Measurements from ENCODE around the gene SLC16A13.
A peak's percentile ranks its signal among the peaks of the same experiment; 100 is the strongest.
"Not testable (repeated sequence)": the region's sequence is repeated elsewhere in the genome, so short reads cannot be mapped to it uniquely, and the experiment has no call there.

SLC16A13 gene

GRCh38 chr17:7034955-7035590, 742 bp upstream of the SLC16A13 start:
- DNase-seq: no peak

- DNase-seq: no peak
These were observed 2.4 kb downstream of the SLC16A13 start for GRCh38 chr17:7038025-7038862.

GRCh38 chr17:7039832-7040231, 4.0 kb downstream of the SLC16A13 start:
- DNase-seq: no peak

DNA sequence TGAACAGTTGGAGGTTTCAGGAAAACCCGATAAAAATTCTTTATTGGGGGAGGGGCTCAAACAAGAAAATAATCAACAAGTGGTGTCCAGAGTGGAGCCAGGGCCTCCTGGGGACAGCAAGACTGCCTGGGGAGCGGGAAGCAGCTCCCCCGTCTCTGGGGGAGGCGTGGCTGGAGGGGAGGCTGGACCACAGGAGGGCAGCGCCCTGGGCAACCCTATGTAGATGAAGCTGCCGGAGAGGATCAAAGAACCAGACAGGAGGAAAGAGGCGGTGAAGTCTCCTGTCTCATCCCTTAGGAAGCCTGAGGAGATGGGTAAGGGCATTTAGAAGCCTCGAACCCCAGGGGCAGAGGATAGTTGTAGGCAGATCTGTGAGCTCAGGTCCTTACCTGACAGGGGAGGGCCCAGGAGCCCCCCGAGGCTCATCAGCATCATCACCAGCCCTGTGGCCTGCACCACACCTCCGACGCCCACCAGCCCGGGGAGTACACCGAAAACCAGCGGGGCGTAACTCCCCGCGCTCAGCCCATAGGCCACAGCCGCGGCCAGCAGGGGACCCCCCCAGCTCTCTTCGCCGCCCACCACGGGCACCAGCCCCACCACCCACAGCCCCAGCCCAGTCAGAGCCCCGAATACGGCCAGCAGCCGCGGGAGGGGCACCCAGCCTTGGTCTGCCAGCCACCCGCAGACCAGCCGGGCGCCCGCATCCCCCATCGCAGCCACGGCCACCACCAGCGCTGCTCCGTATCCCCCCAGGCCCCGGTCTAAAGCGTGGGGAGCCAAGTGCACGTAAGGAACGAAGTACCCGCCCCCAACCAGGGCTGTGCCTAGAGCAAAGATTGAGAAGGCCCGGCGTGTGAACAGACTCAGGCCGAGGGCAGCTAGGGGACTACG, 6.0 kb downstream of the SLC16A13 start:
- DNase-seq: no peak

GRCh38 chr17:7042501-7043181, 6.8 kb downstream of the SLC16A13 start:
- no peak for DNase-seq

- DNase-seq: no peak
These were observed 7.3 kb downstream of the SLC16A13 start for GRCh38 chr17:7043182-7043496.

DNA sequence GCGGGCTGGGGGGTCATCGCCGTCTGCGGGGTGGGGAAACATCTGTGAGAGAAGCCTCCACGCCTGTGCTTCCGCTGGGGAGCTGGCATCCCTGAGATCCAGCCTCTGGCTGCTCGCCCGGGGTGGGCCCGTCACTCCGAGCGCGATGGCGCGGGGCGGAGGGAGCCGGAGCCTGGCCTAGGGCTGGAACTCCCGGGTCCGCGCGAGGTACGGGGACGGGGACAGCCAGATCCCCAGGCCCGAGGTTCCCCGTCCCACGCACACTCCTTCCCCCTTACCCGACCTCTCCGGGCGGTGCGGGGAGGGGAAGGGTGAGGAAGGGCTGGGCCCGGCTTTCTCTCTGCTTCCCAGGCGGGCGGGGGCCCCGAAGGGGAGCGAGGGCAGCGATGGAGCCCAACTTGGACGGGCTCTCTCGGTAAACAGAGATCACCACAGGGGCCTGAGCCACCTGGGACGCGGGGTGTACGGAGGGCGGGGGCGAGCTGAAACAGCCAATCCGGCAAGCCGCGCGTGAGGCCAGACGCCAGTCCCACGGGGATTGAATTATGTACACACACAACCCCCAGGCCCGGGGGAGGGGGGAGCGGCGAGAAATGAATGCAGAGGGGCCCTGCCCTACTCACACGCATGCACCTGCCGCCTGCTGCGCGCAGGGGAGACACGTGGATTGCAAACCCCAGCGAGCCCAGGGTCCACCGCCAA, 7.8 kb downstream of the SLC16A13 start, which contains the start of gene SLC16A11:
TSS of gene SLC16A11 (minus strand) at position 596 of the 702 bp plus-strand sequence. CDS start at position 17, 579 bp downstream.
- DNase-seq: peak; percentile 40 to 54

GRCh38 chr17:7045492-7046126, 9.8 kb downstream of the SLC16A13 start:
- DNase-seq: peak; percentile 27 to 60

DNA sequence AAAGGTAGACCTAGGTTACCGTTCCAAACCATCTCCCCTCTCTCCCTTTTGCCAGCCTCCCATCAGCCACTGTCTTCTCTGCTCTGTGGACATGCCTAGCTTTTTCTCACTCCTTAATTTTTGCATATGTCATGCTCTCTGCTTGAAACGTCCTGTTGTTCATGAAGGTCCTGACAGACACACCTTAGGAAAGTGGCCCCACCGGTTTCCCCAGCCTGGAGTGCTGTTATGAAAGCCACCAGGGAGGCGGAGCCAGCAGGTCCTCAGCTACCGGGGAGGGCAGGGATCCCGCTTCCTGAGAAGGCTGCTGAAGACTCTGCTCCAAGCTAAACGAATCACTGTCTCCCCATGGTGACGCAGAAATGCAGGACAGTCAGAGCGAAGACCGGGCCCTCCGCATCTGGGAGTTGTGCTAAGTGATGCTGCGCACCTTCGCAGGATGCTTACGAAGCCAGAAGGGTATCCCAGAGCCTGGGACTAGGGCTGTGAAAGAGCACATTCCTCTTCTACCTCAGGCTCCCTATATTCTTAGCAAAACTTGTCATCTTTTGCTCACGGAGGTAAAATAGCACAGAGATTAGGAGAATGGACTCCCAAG, 10.4 kb downstream of the SLC16A13 start:
- DNase-seq: no peak

DNA sequence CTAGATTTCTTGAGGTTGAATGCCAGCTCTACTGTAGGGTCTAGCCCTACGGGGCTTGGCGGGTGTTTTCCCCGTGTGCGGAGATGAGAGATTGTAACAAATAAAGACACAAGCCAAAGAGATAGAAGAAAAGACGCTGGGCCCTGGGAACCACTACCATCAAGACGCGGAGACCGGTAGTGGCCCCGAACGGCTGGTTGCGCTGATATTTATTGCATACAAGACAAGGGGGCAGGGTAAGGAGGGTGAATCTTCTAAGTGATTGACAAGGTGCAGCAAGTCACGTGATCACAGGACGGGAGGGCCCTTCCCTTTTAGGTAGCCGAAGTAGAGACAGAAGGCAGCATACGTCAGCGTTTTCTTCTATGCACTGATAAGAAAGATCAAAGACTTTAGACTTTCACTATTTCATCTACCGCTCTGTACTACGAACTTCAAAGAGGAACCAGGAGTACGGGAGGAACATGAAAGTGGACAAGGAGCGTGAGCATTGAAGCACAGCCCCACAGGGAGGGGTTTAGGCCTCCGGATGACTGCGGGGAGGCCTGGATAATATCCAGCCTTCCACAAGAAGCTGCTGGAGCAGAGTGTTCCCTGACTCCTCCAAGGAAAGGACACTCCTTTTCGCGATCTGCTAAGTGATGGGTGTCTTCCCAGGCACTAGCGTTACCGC, 11.0 kb downstream of the SLC16A13 start:
- not testable (repeated sequence) for DNase-seq

- DNase-seq: no peak
These were observed 11.8 kb downstream of the SLC16A13 start for GRCh38 chr17:7047566-7047965.

GRCh38 chr17:7048968-7049367, 13.2 kb downstream of the SLC16A13 start:
- DNase-seq: no peak

- not testable (repeated sequence) for DNase-seq
These were observed 14.8 kb downstream of the SLC16A13 start for GRCh38 chr17:7050583-7050982.

- DNase-seq: no peak
These were observed 20.6 kb downstream of the SLC16A13 start for GRCh38 chr17:7056386-7056785.

DNA sequence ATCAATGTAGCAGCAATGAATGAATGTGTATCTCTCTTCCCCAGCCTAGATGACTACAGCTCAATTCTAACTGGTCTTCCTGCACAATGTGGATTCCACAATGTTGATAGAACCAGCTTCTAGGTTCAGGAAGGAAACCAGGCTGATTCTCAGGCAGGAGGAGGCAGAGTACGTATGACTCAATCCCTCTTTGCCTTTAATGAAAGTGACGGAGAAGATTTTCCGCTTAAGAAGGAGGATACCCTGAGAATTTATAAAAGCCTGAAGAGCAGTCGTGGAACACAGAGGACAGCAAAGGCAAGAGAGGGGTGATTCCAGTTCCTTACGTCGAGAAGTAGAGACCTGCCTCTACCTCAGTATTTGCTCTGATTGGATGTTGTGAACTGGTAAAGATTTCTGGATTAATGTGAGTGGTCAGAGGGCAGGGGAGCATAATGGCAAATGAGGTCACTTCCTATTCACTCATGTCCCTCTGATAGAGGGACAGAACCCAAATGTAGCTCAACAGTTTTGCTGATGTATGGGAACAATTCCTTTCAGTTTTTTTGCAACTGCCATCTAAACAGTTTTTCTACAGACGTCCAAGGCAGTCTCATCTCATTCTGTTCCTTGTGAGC, 23.1 kb downstream of the SLC16A13 start:
- no peak for DNase-seq

DNA sequence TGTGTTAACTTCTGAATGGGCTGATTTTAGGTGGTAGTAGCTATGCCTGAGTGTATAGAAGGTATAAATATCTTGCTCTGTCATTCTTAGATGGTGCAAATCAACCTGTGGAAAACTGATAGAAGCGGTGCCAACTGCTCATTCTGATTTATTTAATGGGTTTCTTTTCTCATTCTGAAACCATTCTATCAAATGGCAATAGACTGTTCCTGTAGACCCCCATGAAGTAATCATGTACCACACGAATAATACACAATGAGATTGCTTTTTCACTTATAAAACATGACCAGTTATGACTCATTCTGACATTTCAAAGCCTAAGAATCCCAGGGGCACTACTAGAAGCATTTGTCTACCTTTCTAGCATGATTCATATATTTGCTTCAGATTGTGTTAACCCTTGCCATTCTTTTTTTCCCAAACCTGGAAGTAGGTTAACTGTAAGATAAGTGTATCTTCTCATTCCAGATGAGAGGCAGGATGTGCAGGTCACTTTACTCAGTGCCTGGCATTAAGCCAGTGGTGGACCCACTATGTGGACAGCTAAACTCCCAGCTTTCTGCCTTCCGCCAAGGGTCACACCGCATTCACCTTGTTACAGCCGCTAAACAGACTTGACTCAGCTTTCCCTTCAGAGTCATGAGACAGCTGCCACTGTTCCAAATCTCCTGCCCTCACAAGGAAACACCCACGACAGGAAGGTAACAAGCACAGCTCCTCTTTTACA, 24.5 kb downstream of the SLC16A13 start:
- DNase-seq: no peak

GRCh38 chr17:7063518-7064094, 27.8 kb downstream of the SLC16A13 start:
- DNase-seq: no peak

GRCh38 chr17:7064261-7064660, 28.4 kb downstream of the SLC16A13 start:
- DNase-seq: no peak

- DNase-seq: no peak
These were observed 31.4 kb downstream of the SLC16A13 start for GRCh38 chr17:7067198-7067597.

Data from NCI-H1930 (cell line).